ENCODE measurements around the gene DAAM1.

Gene DAAM1

DNA sequence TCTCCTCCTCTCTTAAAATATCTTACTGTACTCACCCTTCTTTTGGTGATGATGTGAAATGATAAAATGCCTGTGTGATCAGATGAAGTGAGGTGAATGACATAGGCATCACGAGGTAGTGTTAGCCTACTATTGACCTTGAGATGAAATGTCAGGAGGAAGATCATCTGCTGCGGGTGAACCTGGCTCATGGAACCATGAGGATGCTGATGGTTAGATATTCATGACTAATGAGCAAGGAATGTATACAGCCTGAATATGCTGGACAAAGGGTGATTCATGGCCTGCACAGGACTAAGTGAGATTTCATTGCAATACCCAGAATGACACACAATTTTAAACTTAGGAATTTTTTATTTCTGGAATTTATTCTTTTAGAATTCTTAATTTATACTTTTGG lies 89.6 kb downstream of the DAAM1 start:
- Histone ChIP-seq H2AFZ (ENCODE audit: low read length) (no peak overlapping the region), H3F3A (ENCODE audit: low read depth) (no peaks in the 10 kb centered on the region; the same call in 1 of the 2 replicates), H3K79me2 (ENCODE audit: insufficient read depth, low read length) (no peaks in the 10 kb centered on the region)

DNA sequence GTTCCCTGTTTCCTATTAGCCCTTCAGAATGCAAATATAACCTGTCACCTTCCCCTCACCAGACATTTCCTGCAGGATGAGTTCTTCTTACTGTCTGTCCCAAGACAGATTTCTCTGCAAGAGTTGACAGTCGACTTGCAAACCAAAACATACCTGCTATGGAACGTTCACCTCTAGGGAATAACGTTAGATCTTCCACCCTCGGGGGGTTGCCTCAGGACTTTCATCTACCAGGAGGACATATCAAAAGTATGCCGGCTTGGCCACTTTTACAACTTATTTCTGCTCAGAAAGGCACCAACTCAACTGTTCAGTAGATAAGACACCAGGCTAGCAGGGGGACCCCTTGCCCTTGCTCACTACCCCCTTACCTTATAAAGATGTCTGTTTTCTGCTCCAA lies 92.5 kb downstream of the DAAM1 start:
- Histone ChIP-seq H3K4me1 (ENCODE audit: insufficient read depth, low read length, poor library complexity, severe bottlenecking) (peaks cover 5% of the 10 kb centered on the region), H4K20me1 (ENCODE audit: insufficient read depth, low read length, poor library complexity, severe bottlenecking) (no peaks in the 10 kb centered on the region), H3F3A (ENCODE audit: low read depth) (no peaks in the 10 kb centered on the region; the same call in 1 of the 2 replicates), H3K36me3 (ENCODE audit: insufficient read depth, low read length) (no peaks in the 10 kb centered on the region), H2AFZ (ENCODE audit: low read length) (no peak overlapping the region), H3K79me2 (ENCODE audit: insufficient read depth, low read length) (no peaks in the 10 kb centered on the region), H3K27me3 (ENCODE audit: insufficient read depth, low read length, poor library complexity, severe bottlenecking) (no peaks in the 10 kb centered on the region), H3K9me3 (ENCODE audit: insufficient read depth, low read depth, low read length) (0 out of 2 replicates have a peak, but pooled peaks cover 3% of the 10 kb centered on the region), H3K9ac (ENCODE audit: low read depth, low read length, poor library complexity, severe bottlenecking) (no peak overlapping the region), H3K4me3 (ENCODE audit: low read length, poor library complexity, severe bottlenecking) (no peak overlapping the region), H3K9me2 (replicated peaks; ENCODE audit: low read depth, low read length) (no peaks in the 10 kb centered on the region), H3K4me2 (ENCODE audit: low read depth, low read length, poor library complexity, severe bottlenecking) (no peak overlapping the region)
- TF ChIP-seq, protein P1, sequence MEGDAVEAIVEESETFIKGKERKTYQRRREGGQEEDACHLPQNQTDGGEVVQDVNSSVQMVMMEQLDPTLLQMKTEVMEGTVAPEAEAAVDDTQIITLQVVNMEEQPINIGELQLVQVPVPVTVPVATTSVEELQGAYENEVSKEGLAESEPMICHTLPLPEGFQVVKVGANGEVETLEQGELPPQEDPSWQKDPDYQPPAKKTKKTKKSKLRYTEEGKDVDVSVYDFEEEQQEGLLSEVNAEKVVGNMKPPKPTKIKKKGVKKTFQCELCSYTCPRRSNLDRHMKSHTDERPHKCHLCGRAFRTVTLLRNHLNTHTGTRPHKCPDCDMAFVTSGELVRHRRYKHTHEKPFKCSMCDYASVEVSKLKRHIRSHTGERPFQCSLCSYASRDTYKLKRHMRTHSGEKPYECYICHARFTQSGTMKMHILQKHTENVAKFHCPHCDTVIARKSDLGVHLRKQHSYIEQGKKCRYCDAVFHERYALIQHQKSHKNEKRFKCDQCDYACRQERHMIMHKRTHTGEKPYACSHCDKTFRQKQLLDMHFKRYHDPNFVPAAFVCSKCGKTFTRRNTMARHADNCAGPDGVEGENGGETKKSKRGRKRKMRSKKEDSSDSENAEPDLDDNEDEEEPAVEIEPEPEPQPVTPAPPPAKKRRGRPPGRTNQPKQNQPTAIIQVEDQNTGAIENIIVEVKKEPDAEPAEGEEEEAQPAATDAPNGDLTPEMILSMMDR (conservative IDR thresholded peaks at IDR 0.05; ENCODE audit: low read length): no peak
- no peak for TF ChIP-seq EZH2phosphoT487 (IDR thresholded peaks at IDR 0.05; ENCODE audit: borderline replicate concordance)

More for the DNA sequence above, 89.6 kb downstream of the DAAM1 start:
- Histone ChIP-seq H3K36me3 (ENCODE audit: insufficient read depth, low read length) (no peaks in the 10 kb centered on the region), H3K9me3 (ENCODE audit: insufficient read depth, low read depth, low read length) (no peaks in the 10 kb centered on the region), H3K9ac (ENCODE audit: low read depth, low read length, poor library complexity, severe bottlenecking) (no peak overlapping the region), H3K27me3 (ENCODE audit: insufficient read depth, low read length, poor library complexity, severe bottlenecking) (no peaks in the 10 kb centered on the region), H3K4me3 (ENCODE audit: low read length, poor library complexity, severe bottlenecking) (no peak overlapping the region), H3K9me2 (replicated peaks; ENCODE audit: low read depth, low read length) (no peaks in the 10 kb centered on the region), H4K20me1 (ENCODE audit: insufficient read depth, low read length, poor library complexity, severe bottlenecking) (no peaks in the 10 kb centered on the region), H3K4me1 (ENCODE audit: insufficient read depth, low read length, poor library complexity, severe bottlenecking) (peaks cover 18% of the 10 kb centered on the region), H3K4me2 (ENCODE audit: low read depth, low read length, poor library complexity, severe bottlenecking) (no peak overlapping the region)
- TF ChIP-seq, protein P1 (conservative IDR thresholded peaks at IDR 0.05; ENCODE audit: low read length): no peak
- TF ChIP-seq EZH2phosphoT487 (IDR thresholded peaks at IDR 0.05; ENCODE audit: borderline replicate concordance): no peak

DNA sequence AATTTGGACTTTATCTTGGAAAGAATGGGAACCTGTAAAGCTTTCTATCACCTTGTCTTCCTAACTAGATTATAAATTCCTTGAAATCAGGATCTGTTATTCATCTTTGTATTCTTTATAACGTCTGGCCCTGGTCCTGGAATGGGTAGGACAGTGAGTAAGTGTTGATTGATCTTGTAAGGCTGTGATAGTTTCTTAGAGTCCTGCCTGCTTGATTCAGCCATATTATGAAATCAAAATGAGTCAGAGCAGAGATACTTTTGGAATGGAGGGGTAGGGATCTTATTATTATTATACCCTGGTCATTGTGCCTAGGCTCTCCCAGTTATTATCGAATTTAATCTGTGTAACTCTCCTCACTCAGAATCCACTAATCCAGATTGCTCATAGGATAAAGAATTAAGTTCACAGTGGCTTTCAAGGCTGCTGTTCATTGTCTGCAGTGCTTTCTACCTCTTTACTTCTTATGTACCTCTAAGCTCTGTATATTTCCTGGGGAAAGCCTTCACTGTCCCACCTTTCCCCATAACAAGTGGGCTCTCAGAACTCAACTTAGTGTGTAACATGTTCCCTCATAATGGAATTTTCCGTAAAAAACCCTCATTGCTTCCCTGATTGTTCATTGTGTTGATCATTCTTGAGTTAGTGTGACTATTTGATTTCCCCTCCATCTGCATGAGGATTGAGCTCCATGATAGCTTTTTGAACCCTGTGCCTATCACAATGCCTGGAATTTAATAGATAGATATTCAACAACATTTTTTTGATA lies 93.3 kb downstream of the DAAM1 start:
- Histone ChIP-seq H4K20me1 (ENCODE audit: insufficient read depth, low read length, poor library complexity, severe bottlenecking) (no peaks in the 10 kb centered on the region), H3K9me3 (ENCODE audit: insufficient read depth, low read depth, low read length) (0 out of 2 replicates have a peak, but pooled peaks cover 3% of the 10 kb centered on the region), H3K36me3 (ENCODE audit: insufficient read depth, low read length) (no peaks in the 10 kb centered on the region), H3F3A (ENCODE audit: low read depth) (no peaks in the 10 kb centered on the region), H2AFZ (ENCODE audit: low read length) (no peak overlapping the region), H3K4me2 (ENCODE audit: low read depth, low read length, poor library complexity, severe bottlenecking) (no peak overlapping the region), H3K9ac (ENCODE audit: low read depth, low read length, poor library complexity, severe bottlenecking) (no peak overlapping the region), H3K9me2 (replicated peaks; ENCODE audit: low read depth, low read length) (no peaks in the 10 kb centered on the region), H3K27me3 (ENCODE audit: insufficient read depth, low read length, poor library complexity, severe bottlenecking) (no peaks in the 10 kb centered on the region), H3K4me1 (ENCODE audit: insufficient read depth, low read length, poor library complexity, severe bottlenecking) (no peaks in the 10 kb centered on the region), H3K79me2 (ENCODE audit: insufficient read depth, low read length) (no peaks in the 10 kb centered on the region), H3K4me3 (ENCODE audit: low read length, poor library complexity, severe bottlenecking) (no peak overlapping the region)
- TF ChIP-seq EZH2phosphoT487 (IDR thresholded peaks at IDR 0.05; ENCODE audit: borderline replicate concordance): no peak
- TF ChIP-seq, protein P1 (conservative IDR thresholded peaks at IDR 0.05; ENCODE audit: low read length): no peak
